Activated CD4-positive, alpha-beta T cell treated with anti-CD3 and anti-CD28 coated beads, Interleukin-2, amount 50 U/mL, for 4 hours (primary cell): Measurements from ENCODE around the gene ACOT7.
A peak's percentile ranks its signal among the peaks of the same experiment; 100 is the strongest.

Experiments used
- DNase-seq, 2 experiments: peaks; one replicate each; pipeline ENCODE4 v3.0.0-alpha.2; 2020

Gene ACOT7

GRCh38 chr1:6424000-6424565 is 30.5 kb upstream of the ACOT7 start:
- DNase-seq = no peak

GRCh38 chr1:6423321-6423999 is 29.9 kb upstream of the ACOT7 start:
- DNase-seq = peak; percentile 70 to 75

GRCh38 chr1:6421266-6421665 is 27.7 kb upstream of the ACOT7 start:
- no peak for DNase-seq

GRCh38 chr1:6420454-6421042 is 27.0 kb upstream of the ACOT7 start:
- no peak for DNase-seq

GRCh38 chr1:6419804-6420453 is 26.4 kb upstream of the ACOT7 start, which contains the start of gene HES2:
TSS of gene HES2 (minus strand) at chr1:6419919. CDS start at chr1:6419820, 99 bp downstream.
- DNase-seq = no peak

- DNase-seq = no peak
These were observed 25.8 kb upstream of the ACOT7 start for GRCh38 chr1:6419397-6419803.

GRCh38 chr1:6418668-6419396 is 25.3 kb upstream of the ACOT7 start:
- DNase-seq = no peak

- no peak for DNase-seq
These were observed 24.5 kb upstream of the ACOT7 start for GRCh38 chr1:6417961-6418667.

- no peak for DNase-seq
These were observed 23.3 kb upstream of the ACOT7 start for GRCh38 chr1:6416906-6417305.

- no peak for DNase-seq
These were observed 22.7 kb upstream of the ACOT7 start for GRCh38 chr1:6416295-6416656.

GRCh38 chr1:6414881-6415626 is 21.5 kb upstream of the ACOT7 start:
- DNase-seq = no peak

- peak; percentile 28 to 29 for DNase-seq
These were observed 20.9 kb upstream of the ACOT7 start for GRCh38 chr1:6414443-6414844.

GRCh38 chr1:6412896-6413295 is 19.3 kb upstream of the ACOT7 start:
- no peak for DNase-seq

- no peak for DNase-seq
These were observed 16.8 kb upstream of the ACOT7 start for GRCh38 chr1:6410248-6410893.

GRCh38 chr1:6409733-6410132 is 16.2 kb upstream of the ACOT7 start:
- no peak for DNase-seq

- no peak for DNase-seq
These were observed 15.5 kb upstream of the ACOT7 start for GRCh38 chr1:6409053-6409452.

GRCh38 chr1:6408023-6408422 is 14.5 kb upstream of the ACOT7 start:
- no peak for DNase-seq

GRCh38 chr1:6401673-6402072 is 8.1 kb upstream of the ACOT7 start:
- no peak for DNase-seq

- DNase-seq = no peak
These were observed 5.7 kb upstream of the ACOT7 start for GRCh38 chr1:6399294-6399693.

- DNase-seq = no peak
These were observed 4.4 kb upstream of the ACOT7 start for GRCh38 chr1:6397844-6398441.

- DNase-seq = no peak
These were observed 3.4 kb upstream of the ACOT7 start for GRCh38 chr1:6396998-6397397.
